Endothelial cell of umbilical vein (primary cell): Measurements from ENCODE around the gene PGAM1.

Experiments used
- CTCF ChIP-seq, 2 donors: IDR thresholded peaks; 1 replicate in 1 of 2; 2 replicates in 1 of 2; pipeline ENCODE4 v1.5.1; 2011; ENCODE audit warnings: low read length in 2 of 2, mild to moderate bottlenecking in 2 of 2, moderate library complexity in 2 of 2, control low read depth in 1 of 2, inconsistent platforms in 1 of 2, low read depth in 1 of 2; ENCODE audit not compliant: insufficient read depth in 1 of 2; ENCODE audit errors: extremely low read depth in 1 of 2
- EZH2 ChIP-seq: IDR thresholded peaks from 2 replicates; pipeline ENCODE4 v1.6.1; 2012; ENCODE audit warnings: borderline replicate concordance, low read depth, mild to moderate bottlenecking, moderate library complexity, low read length, inconsistent platforms; ENCODE audit not compliant: severe bottlenecking
- MYC ChIP-seq: IDR thresholded peaks from one replicate; pipeline ENCODE4 v1.6.1; 2011; ENCODE audit warnings: mild to moderate bottlenecking, low read depth, low read length
- POLR2A ChIP-seq: IDR thresholded peaks from 2 replicates; pipeline ENCODE4 v1.6.1; 2012; ENCODE audit warnings: low read depth, mild to moderate bottlenecking, control low read depth, low read length

GRCh38 chr10:97454330-97455036, 28.5 kb downstream of the PGAM1 start:
- TF ChIP-seq CTCF (IDR thresholded peaks at IDR 0.05; ENCODE audit: extremely low read depth in 1 of 2, insufficient read depth in 1 of 2, low read depth in 1 of 2, low read length in 2 of 2) (no peak), POLR2A (no peak), MYC (no peak), EZH2 (no peak)
